Upper lobe of right lung (tissue), 1 donor: ENCODE data around the gene ACTL9. TPM values are rescaled to one million over a fixed set of nuclear protein-coding genes. Genes with fewer than 3 reads are reported as not detected.

ENCODE experiments used
- ATAC-seq: fragments of 200-7000 bp; cut with Tn5 transposase; one replicate; pipeline ENCODE4 v1.9.1; 2020; ENCODE audit warnings: mild to moderate bottlenecking, moderate library complexity
- DNase-seq: peaks from one replicate; pipeline ENCODE4 v3.0.0-alpha.2; 2020
- H3K27ac ChIP-seq: fragments of 200-600 bp; one replicate; pipeline ENCODE4 v1.8.0; 2022
- H3K27me3 ChIP-seq: fragments of 200-600 bp; one replicate; pipeline ENCODE4 v1.8.0; 2022; ENCODE audit warnings: mild to moderate bottlenecking
- H3K36me3 ChIP-seq: fragments of 200-600 bp; one replicate; pipeline ENCODE4 v1.8.0; 2022
- H3K4me1 ChIP-seq: fragments of 200-600 bp; one replicate; pipeline ENCODE4 v1.8.0; 2022
- H3K4me3 ChIP-seq: fragments of 200-600 bp; one replicate; pipeline ENCODE4 v1.8.0; 2022; ENCODE audit warnings: mild to moderate bottlenecking
- H3K9me3 ChIP-seq: fragments of 200-600 bp; one replicate; pipeline ENCODE4 v1.8.0; 2022
- CTCF ChIP-seq: fragments of 200-600 bp; IDR thresholded peaks from one replicate; pipeline ENCODE4 v1.8.0; 2022; ENCODE audit warnings: antibody characterized with exemption
- intact Hi-C: fragments of 100-400 bp; cut with DNase I; formaldehyde crosslinking; loops from one replicate; pipeline ENCODE4 v1.11.0; 2022
- total RNA-seq: library from RNA; stranded (reverse); fragmentation: NEBNext Ultra II Directional; extraction: Animal tissue kit (Norgen Biotek cat#: 25700); gene quantifications from one replicate; pipeline ENCODE4 v1.2.1, GENCODE V29; 2021
- donor health status: DM: no; HTN: yes; CAD: no; lungs with severe emphysema.

Gene ACTL9
- total RNA-seq, 1 donor from 2014 or later = not detected

GRCh38 chr19:8663920-8664670, 34.5 kb downstream of the ACTL9 start:
- TF ChIP-seq CTCF = no peak
- H3K4me3 ChIP-seq = no peak overlapping the region
- no peaks in the 10 kb centered on the region for H3K9me3 ChIP-seq
- intact Hi-C loops = no loop called here
- H3K27me3 ChIP-seq = peaks cover 16% of the 10 kb centered on the region
- no peak for DNase-seq
- H3K4me1 ChIP-seq = no peaks in the 10 kb centered on the region
- no peaks in the 10 kb centered on the region for H3K36me3 ChIP-seq
- peak; percentile 21 for ATAC-seq
- H3K27ac ChIP-seq = no peak overlapping the region

DNA sequence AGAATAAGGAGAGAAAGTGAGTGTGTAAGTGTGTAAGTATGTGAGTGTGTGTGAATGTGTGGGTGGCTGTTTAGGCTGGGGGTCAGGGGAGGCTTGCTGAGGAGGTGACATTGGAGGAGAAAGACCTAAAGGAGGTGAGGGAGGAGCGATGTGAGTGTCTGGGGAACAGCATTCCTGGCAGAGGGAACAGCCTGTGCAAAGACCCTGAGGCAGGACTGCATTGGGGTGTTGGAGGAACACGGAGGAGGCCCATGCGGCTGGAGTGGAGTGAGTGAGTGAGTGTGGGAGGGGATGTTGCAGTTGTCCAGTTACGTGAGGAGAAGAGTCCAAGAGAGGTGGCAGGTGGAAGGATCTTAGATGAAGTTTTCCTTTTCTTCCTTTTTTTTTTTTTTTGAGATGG, 36.3 kb downstream of the ACTL9 start:
- no peaks in the 10 kb centered on the region for H3K4me1 ChIP-seq
- intact Hi-C loops = no loop called here
- H3K27me3 ChIP-seq = peaks cover 16% of the 10 kb centered on the region
- no peaks in the 10 kb centered on the region for H3K9me3 ChIP-seq
- ATAC-seq = no peak
- no peak for DNase-seq
- H3K36me3 ChIP-seq = no peaks in the 10 kb centered on the region
- H3K27ac ChIP-seq = no peak overlapping the region
- no peak overlapping the region for H3K4me3 ChIP-seq
- no peak for TF ChIP-seq CTCF

- H3K27ac ChIP-seq = no peak overlapping the region
- DNase-seq = no peak
- H3K4me3 ChIP-seq = no peak overlapping the region
- H3K9me3 ChIP-seq = no peaks in the 10 kb centered on the region
- no peaks in the 10 kb centered on the region for H3K4me1 ChIP-seq
- H3K36me3 ChIP-seq = no peaks in the 10 kb centered on the region
- no peak for ATAC-seq
- H3K27me3 ChIP-seq = peaks cover 9% of the 10 kb centered on the region
- no peak for TF ChIP-seq CTCF
- intact Hi-C loops = no loop called here
Measured at GRCh38 chr19:8659905-8660304, 38.7 kb downstream of the ACTL9 start.

DNA sequence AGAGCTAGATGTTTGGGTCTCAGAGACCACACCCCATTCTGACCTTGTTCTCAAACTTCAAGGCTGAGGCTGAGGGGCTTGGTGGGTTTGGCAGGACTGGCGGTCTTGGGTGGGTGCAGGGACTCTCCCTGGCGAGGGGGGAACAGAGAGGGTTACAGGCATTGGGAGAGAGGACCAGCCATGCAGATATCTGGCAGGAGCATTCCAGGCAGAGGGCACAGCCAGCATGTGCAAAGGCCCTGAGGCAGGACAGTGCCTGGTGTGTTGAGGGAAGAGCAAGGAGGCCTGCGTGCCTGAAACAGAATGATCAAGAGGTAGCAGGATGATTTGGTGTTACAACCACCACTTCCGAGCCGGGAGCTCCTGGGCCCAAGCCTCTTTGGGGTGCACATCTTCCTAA, 40.7 kb downstream of the ACTL9 start:
- Histone ChIP-seq H3K9me3 (no peaks in the 10 kb centered on the region), H3K36me3 (no peaks in the 10 kb centered on the region), H3K27ac (no peak overlapping the region), H3K4me1 (peaks cover 3% of the 10 kb centered on the region), H3K27me3 (peaks cover 8% of the 10 kb centered on the region), H3K4me3 (no peak overlapping the region)
- ATAC-seq (no peak), DNase-seq (no peak)
- intact Hi-C loops = no loop called here
- no peak for TF ChIP-seq CTCF

DNA sequence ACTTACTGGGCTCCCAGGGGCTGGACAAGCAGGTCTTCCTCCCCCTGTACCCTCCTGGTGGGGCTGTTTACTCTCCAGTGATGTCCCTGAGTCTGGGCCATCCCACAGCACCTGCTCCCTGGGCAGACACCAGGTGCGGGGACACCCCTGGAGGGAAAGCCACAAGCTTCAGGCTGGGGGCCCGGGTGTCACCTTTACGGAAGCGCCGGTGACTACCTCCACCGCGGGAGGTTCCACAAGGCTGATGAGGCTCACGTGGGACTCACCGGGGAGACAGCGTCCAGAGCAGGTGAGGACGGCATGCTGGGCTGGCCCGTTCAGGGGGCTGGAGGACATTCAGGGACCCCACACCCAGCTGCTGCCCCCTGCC, 43.3 kb downstream of the ACTL9 start:
- TF ChIP-seq CTCF = no peak
- Histone ChIP-seq H3K4me1 (peaks cover 3% of the 10 kb centered on the region), H3K9me3 (no peaks in the 10 kb centered on the region), H3K4me3 (no peak overlapping the region), H3K27ac (no peak overlapping the region), H3K27me3 (peaks cover 8% of the 10 kb centered on the region), H3K36me3 (no peaks in the 10 kb centered on the region)
- ATAC-seq (peak; percentile 13), DNase-seq (peak; percentile 51)
- intact Hi-C loops = no loop called here
